Activated T-cell treated with anti-CD3 and anti-CD28 coated beads for 24 hours (primary cell): Measurements from ENCODE around the gene PLEKHA6.
"Not testable (repeated sequence)": the region's sequence is repeated elsewhere in the genome, so short reads cannot be mapped to it uniquely, and the experiment has no call there.

Experiments used
- DNase-seq: peaks from one replicate; pipeline ENCODE4 v3.0.0-alpha.2; 2020; ENCODE audit warnings: low read depth

PLEKHA6 gene

DNA sequence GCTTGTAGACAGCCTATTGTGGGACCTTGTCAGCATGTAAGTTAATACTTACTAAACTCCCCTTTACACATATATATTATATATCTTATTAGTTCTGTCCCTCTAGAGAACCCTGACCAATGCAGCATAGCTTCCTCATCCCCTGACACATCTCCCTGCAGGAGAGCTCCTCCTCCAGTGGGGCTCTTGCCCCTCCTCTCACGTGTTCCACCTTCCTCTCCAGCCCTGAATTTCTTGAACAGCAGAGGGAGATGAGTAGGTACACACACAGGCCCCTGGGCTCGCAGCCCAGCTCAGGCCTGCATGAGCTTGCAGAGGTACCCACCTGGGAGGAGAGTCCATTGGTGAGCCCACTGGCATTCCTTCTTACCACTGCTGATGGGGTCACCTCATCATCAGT lies 118.7 kb downstream of the PLEKHA6 start:
- DNase-seq: no peak

DNA sequence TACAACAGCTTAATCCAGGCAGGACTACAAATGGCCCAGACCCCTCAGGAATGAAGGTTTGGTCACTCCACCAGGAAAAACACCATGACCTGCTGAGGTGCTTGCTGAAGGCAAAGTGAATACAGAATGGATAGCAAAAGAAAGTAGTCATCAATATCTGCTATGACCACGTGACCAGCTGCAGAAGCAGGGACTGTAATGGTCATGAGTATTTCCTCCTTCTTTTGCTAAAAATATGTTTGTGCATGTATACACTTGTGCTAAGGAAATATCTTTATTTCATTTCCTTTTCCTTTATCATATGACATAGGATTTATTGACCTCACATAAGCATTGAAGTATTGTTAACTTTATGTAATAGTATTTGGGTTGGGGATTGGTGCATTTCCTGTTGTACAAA lies 119.5 kb downstream of the PLEKHA6 start:
- DNase-seq: no peak

- DNase-seq: not testable (repeated sequence)
Observed at GRCh38 chr1:204239401-204239800, 120.3 kb downstream of the PLEKHA6 start.

DNA sequence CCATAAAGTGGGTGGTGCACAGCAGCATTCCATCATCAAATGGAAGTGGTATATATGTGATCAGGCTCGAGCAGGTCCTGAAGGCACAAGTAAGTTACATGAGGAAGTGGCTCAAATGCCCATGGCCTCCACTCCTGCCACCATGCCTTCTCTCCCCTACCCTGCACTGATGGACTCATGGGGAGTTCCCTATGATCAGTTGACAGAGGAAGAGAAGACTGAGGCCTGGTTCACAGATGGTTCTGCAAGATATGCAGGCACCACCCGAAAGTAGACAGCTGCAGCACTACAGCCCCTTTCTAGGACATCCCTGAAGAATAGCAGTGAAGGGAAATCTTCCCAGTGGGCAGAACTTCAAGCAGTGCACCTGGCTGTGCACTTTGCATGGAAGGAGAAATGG lies 121.2 kb downstream of the PLEKHA6 start:
- DNase-seq: not testable (repeated sequence)

GRCh38 chr1:204237515-204237914 lies 122.2 kb downstream of the PLEKHA6 start:
- not testable (repeated sequence) for DNase-seq

GRCh38 chr1:204232526-204232925 lies 127.2 kb downstream of the PLEKHA6 start:
- DNase-seq: no peak

- no peak for DNase-seq
Observed at GRCh38 chr1:204230211-204230610, 129.5 kb downstream of the PLEKHA6 start.

DNA sequence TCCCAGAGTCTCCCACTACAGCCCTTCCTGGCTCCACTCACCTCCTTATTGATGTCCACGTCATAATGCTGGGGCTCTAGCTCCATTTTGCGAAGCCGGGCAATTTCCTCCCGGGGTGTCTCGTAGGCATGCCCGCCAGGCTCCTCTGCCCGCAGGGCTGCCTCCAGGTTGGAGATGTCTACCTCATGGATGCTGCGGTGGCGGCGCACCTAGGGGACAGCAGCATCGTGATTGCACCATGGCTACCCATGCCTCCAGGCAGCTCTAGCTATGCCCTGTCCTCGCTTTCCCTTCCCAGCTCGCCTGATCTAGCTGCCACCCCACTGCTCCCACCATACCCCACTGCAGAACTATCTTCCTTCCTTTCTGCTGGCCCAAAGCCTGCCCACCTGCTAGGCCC lies 130.8 kb downstream of the PLEKHA6 start:
- DNase-seq: no peak

DNA sequence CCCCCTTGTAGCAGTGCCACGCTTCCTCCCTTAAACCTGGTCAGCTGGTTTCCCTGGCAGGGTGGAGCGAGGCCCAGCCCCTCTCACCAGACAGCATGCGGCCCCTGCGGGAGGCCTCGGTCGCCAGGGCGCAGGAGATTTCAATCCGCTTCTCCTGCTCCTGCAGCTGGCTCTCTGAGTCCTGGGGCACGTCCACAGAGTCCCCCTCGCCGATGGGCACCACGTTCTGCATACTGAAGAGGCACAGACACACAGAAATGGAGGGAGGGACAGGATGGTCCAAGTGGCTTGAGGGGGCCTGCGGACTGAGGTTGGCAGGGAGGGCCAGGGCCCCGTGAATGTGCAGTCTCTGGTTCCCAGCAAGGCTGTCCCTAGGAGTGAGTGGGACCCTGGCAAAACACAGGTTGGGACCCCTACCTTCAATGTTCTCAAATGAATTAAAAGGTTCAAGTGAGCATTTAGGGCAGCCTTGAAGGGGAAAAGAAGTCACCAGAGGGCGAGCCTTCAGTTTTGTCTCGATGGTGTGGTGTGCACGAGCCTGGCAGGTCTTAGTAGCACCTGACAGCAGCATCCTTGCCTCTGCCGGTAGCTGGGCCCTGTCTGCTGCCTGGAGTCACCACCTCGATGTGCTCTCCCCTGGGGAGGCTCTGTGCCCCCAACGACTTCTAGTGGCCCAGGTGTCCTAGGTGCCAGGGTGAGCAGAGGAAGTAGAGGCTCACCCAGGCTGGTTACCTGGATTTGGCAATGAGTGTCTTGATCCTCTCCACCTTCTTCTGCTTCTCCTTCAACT lies 131.5 kb downstream of the PLEKHA6 start:
- DNase-seq: no peak

- DNase-seq: no peak
Observed at GRCh38 chr1:204227351-204227750, 132.4 kb downstream of the PLEKHA6 start.

- no peak for DNase-seq
Observed at GRCh38 chr1:204225841-204226735, 133.6 kb downstream of the PLEKHA6 start.

- no peak for DNase-seq
Observed at GRCh38 chr1:204224655-204225054, 135.1 kb downstream of the PLEKHA6 start.

GRCh38 chr1:204223129-204223860 lies 136.4 kb downstream of the PLEKHA6 start:
- DNase-seq: no peak

DNA sequence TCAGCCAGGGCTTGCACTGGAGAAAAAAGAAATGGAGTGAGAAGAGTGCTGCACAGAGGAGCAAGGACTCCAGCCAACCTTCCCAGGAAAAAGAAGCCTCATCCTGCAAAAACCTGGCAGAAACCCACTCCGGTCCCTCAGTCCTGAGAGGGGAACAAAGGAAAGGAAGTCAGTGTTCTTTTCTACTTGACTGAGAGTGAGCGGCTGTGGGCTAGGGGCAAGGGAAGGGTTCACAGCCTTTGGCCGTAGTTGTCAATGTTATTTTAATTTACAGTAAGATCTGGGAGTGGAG lies 137.0 kb downstream of the PLEKHA6 start:
- DNase-seq: no peak

DNA sequence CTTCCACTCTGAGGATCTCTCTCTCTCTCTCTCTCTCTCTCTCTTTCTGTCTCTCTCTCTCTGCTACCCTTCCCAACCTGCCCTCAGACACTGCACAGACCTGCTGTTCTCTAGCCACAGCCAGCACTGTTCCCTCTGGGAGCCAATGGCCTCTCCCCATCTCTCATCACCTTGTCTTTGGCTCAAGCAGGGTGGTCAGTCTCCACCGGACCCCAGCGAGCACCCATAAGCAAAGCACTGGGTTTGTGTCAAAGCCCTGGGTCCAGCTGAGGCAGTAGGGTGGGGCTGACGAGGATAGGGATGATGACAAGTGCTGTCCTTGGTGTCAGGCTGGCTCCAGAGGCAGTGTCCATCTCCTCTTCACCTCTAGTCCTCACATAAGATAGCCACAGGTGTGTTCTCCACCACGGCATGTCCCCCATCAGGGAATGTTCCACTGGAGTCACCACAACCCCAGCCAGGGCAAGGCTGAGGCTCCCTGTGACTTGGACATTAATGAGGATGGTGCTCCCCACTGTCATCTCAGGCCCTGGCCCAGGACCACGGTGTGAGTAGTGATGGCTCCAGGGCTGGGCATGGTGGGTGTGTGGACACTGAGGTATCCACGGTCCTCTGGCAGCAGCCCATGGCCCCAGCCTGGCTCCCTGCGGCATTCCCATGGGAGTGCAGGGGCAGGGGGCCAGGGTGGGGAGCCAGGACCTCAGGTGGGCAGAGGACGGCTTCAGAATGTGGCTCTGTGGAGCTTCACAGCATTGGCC lies 137.5 kb downstream of the PLEKHA6 start:
- no peak for DNase-seq

DNA sequence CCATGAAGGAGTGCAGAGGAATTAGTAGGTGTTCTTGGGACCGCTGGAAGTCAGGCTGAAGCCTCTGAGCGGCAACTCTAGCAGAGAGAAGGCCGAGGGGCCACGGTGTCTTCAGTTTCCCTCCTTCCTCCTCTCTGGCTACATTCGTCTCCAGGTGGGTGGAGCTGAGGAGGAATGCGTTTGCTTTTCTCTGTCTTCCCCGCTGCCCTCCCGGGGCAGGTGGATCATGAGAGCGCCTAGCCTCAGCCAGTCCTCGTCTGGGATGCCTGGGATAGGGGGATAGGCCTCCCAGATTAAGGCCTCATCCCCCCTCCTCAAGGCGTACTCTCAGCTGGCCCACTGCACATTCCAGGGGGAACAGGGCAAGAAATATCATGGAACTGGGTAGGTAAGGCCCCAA lies 138.5 kb downstream of the PLEKHA6 start:
- DNase-seq: no peak

GRCh38 chr1:204219971-204220616 lies 139.6 kb downstream of the PLEKHA6 start:
- DNase-seq: no peak

DNA sequence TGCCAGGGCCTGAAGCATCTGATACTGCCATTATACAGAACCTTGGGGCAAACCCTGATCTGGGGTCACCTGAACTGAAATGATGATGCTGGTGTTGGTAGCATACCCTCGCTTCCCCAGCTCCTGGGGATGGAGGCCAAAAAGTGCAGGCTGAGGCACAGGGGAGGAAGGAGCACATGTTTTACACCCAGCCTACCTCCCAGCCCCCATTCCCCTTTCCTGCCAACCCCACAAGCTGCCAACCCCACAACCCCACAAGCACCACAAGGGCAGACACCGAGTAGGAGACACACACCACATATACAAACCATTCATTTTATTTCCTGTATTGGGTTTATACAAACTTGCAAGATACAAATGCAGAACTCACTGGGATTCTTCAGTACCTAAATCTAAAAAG lies 141.2 kb downstream of the PLEKHA6 start:
- DNase-seq: no peak

- no peak for DNase-seq
Observed at GRCh38 chr1:204217648-204218000, 142.1 kb downstream of the PLEKHA6 start.

DNA sequence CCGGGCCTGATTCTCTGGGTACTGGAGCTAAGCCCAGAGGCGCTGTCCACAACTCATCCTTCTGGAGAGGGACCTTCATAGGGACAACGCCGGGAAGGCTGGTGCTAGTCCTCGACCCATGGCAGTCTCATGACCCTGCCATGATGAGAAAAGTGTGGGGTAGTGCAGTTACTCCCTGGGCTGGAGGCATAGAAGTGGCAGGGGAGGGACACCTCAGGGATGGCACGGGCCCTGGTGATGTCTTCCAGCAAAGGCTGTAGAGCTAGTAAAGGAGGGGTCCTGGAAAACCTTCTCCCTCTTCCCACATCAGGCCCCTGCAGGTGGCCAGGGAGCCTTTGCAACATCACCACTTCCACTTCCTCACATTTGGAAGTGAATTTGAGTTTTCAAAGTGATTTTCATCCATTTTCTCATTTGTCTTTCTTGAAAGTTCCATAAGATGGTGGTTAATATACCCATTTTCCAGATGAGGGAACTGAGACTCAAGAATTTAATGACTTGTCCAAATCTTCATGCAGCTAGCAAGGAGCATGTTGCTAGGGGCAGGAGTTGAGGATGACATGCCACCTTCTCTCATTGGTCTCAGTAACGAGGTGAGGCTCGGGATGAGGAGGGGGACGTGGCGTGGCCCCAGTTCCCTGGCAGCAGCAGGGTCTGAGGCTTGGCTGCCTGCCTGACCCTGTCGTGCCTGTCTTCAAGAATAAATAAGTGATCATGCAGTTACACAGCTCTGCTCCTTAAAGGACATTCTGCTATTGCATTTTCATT lies 142.7 kb downstream of the PLEKHA6 start:
- no peak for DNase-seq

DNA sequence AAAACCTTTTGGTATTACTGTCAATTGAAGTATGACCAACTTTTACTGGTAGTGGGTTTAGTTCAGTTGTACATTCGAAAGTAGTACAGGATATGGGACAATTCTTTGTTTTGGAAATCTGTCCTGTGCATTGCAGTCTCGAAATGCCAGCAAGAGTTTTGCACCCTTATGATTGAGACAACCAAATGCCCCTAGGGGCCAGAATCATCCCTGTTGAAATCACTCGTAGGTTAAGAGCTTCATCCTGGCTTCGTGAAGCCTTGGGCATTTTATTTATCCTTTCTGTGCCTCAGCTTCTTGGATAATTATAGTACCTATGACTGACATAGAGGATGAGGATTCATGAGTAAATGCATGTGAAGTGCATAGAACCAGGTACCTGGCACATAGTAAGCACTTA lies 143.5 kb downstream of the PLEKHA6 start:
- no peak for DNase-seq
